LNCAP (cell line): ENCODE measurements around the gene PLD4.

Experiments used
- TF ChIP-seq, protein P1 (sequence below): fragments of 450-650 bp; IDR thresholded peaks from 2 replicates; pipeline ENCODE4 v1.5.1; 2017; ENCODE audit warnings: mild to moderate bottlenecking

Gene PLD4

DNA sequence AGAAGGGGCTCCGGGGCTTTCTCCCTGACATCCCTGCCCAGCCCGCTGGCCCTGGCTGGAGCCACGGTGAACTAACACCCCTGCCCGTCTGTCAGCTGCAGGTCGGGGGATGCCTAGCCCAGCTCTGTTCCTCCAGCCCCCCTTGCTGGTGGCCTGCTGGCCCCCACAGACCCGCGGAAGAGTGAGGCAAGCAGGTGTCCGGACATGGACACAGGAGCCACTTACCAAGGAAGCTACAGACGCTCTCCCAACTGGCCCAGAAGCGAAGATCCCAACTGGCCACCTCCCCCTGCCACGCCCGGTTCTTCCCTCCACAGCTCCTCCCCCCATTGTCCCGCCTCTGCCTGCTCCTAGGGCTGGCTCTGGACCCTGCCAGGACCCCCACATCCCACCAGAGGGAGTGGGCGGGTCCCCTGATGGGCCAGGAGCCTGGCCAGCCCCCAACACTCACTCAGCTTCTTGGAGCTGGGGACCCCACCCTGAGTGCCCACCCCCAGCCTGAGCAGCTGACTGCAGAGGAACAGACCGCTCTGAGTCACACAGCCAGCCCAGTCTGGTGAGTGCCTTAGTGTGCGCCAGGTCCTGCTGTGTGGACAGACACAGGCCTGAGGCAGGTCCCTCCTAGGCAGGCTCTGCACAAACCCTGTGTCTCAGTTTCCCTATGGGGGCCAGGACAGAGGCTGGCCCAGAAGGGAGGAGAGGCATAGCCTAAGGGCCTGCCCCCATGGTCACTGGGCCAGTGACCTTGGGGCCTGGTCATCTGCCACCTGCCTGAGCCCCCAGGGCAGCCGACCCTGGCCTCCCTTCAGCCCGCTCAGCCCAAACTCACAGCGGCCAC lies 45.8 kb downstream of the PLD4 start:
- TF ChIP-seq, protein P1, sequence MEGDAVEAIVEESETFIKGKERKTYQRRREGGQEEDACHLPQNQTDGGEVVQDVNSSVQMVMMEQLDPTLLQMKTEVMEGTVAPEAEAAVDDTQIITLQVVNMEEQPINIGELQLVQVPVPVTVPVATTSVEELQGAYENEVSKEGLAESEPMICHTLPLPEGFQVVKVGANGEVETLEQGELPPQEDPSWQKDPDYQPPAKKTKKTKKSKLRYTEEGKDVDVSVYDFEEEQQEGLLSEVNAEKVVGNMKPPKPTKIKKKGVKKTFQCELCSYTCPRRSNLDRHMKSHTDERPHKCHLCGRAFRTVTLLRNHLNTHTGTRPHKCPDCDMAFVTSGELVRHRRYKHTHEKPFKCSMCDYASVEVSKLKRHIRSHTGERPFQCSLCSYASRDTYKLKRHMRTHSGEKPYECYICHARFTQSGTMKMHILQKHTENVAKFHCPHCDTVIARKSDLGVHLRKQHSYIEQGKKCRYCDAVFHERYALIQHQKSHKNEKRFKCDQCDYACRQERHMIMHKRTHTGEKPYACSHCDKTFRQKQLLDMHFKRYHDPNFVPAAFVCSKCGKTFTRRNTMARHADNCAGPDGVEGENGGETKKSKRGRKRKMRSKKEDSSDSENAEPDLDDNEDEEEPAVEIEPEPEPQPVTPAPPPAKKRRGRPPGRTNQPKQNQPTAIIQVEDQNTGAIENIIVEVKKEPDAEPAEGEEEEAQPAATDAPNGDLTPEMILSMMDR: no peak

DNA sequence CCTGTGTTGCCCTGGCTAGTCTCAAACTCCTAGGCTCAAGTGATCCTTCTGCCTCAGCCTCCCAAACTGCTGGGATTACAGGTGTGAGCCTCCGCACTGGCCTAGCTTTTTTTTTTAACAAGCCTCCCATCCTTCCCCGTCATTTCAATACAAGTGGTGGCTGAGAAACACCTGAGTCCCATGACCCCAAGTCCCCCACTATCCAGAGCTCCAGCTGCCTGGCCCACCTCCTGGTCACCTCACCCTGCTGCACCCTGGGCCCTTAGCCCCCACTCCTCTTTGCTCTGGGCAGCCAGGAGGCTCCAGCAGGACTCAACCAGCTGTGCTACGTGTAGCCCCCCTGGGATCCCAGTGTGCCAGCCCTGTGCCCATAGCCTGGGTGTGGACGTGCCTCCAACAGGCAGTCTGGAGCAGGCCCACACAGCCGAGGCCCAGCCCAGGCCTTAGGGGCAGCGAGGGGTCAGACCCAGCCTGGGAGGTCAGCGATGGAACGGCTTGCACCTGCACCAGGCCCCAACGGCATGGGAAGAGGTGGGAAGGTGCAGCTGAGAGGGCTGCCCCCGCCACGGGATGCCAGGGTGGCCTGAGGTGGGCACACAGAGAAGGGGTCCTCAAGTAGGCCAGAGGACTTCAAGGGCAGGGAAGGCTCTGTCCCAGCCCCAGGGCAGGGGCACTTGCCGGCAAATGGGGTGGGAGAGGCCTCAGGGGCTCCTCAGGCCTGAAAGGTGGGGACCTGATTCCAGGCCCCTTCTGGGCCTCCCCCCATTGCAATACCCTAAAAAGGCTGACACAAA lies 47.0 kb downstream of the PLD4 start:
- TF ChIP-seq, protein P1: no peak

DNA sequence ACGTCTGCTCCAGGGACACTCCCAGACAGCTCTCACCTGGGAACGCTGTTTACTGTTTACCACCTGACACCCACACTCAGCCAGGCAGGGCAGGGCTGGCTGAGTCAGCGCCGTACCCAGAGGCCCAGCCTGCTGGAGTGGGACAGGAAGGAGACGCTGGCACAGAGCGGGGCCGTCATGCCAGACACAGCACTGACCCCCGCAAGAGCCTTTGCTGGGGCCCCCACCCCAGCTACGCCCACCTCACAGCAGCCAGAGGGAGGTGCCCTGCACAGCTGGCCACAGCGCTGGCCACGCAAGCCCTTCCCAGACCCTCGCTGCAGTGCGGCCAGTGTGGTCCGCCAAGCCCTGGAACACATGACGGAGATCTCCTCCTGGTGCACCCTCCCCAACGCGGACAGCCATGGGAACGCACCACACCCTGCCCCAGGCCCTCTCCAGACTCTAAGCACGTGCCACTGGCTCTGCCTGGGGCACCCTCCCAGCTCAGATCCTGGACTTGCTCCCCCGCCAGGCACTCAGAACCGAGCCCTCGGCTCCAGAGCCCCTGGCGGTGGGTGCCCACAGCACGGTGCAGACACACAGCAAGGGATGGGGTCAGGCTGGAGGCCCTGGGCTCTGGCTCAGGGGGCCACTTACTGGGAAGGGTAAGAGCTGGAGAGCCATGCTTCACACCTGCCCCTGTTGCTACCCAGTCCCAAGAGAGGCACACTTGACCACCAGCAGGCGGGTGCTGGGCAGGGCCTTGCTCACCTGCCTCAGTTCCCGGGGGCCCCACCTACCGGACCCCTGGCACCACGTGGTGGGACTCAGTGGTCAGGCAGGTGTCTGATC lies 47.8 kb downstream of the PLD4 start:
- TF ChIP-seq, protein P1: no peak

DNA sequence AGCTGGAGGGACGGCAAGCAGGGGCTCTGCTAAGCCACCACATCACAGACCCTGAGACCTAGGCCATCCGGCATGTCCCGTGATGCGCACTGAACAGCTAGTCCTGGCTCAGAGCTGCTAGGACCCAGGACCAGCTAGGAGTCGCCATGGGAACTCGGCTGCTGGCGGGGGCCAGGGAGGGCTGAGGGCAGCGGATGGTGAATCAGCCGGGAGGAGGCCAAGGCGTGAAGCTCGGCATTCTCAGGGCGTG lies 48.4 kb downstream of the PLD4 start:
- TF ChIP-seq, protein P1: no peak

DNA sequence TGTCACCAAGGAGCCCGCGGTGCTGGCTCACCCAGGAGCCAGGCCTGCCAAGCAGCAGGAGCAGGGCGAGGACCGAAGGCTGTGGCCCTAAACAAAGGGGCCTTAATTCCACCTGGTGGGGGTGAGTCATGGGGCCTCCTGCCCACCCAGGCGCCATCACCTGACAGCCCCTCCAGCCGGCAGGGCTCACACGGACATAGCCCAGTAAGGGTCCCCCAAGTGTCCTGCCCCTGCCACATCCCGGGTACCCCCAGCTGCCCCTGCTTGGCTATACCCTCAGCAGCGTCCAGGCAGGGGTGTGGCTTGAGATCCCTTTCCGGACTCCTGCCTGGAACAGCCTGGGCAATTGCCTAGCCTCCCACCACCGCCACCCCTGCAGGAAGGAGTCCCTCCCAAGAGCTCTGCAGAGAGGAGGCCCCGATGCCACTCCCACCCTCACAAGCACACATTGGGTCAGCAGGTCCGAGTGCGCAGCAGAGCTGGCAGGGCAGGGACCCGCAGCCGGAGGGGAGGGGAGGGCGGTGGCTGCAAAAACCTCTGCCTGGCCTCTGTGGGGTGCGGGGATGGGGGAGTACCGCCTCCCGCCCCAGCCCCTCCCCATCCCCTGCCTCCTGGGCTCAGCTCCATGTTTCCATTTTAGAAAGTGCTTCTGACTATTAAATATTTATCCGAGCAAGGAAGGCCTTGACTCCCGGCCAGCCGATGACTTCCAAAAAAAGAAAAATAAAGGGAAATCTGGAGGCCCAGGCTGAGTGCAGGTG lies 48.9 kb downstream of the PLD4 start:
- TF ChIP-seq, protein P1: no peak

DNA sequence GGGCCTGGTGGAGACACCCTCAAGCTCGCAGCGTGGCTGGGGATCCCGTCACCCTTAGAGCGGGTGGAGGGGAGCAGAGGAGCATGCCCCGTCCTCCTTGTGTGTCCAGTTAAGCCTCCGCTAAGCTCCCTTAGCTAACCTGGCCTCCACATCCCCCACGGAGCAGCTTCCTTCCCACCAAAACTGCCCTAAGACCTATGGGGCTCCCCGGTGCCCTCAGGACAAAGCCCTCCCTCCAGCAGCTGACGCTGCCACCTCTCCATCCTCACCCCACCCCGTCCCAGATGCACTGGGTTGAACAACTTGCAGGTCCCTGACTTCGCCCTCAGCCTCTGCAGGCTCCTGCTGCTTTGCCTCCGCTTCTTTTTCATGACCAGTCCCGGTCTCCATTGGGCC lies 49.5 kb downstream of the PLD4 start:
- TF ChIP-seq, protein P1: no peak
